Tibial nerve (tissue), 4 donors: Measurements from ENCODE around the gene SMU1.

Source experiments
- EP300 ChIP-seq, 2 donors: sonication (generic); formaldehyde crosslinking; IDR thresholded peaks; one replicate each; pipeline ENCODE4 v1.6.1; 2017; ENCODE audit warnings: antibody characterized with exemption in 2 of 2, mild to moderate bottlenecking in 1 of 2
- POLR2A ChIP-seq, 2 donors: fragments of 450-650 bp; IDR thresholded peaks; one replicate each; pipeline ENCODE4 v1.6.1; 2017; ENCODE audit warnings: antibody characterized with exemption in 2 of 2, mild to moderate bottlenecking in 2 of 2, moderate library complexity in 2 of 2
- TF ChIP-seq, protein P1 (sequence below), 5 experiments: fragments of 200-600 bp in 3 of 5; fragments of 450-650 bp in 2 of 5; sonication (generic) in 3 of 5; IDR thresholded peaks; one replicate each; pipeline ENCODE4 v1.5.1; 2016 to 2019; ENCODE audit warnings: antibody characterized with exemption in 5 of 5, mild to moderate bottlenecking in 3 of 5, moderate library complexity in 2 of 5

DNA sequence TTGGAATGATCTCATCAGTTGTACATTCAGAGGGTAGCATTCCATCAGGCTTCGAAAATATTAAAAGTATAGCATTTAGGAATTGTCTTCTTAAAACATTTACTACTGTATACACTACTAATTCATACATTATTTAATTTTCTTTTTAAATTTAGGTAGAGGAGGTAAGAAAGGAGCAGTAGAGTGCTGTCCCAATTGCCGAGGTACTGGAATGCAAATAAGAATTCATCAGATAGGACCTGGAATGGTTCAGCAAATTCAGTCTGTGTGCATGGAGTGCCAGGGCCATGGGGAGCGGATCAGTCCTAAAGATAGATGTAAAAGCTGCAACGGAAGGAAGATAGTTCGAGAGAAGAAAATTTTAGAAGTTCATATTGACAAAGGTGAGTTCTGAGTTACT is 46.2 kb downstream of the SMU1 start:
- no peak for TF ChIP-seq EP300 (IDR thresholded peaks at IDR 0.05)
- TF ChIP-seq, protein P1, sequence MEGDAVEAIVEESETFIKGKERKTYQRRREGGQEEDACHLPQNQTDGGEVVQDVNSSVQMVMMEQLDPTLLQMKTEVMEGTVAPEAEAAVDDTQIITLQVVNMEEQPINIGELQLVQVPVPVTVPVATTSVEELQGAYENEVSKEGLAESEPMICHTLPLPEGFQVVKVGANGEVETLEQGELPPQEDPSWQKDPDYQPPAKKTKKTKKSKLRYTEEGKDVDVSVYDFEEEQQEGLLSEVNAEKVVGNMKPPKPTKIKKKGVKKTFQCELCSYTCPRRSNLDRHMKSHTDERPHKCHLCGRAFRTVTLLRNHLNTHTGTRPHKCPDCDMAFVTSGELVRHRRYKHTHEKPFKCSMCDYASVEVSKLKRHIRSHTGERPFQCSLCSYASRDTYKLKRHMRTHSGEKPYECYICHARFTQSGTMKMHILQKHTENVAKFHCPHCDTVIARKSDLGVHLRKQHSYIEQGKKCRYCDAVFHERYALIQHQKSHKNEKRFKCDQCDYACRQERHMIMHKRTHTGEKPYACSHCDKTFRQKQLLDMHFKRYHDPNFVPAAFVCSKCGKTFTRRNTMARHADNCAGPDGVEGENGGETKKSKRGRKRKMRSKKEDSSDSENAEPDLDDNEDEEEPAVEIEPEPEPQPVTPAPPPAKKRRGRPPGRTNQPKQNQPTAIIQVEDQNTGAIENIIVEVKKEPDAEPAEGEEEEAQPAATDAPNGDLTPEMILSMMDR (IDR thresholded peaks at IDR 0.05) = no peak
- no peak for TF ChIP-seq POLR2A (IDR thresholded peaks at IDR 0.05)
